SK-N-SH treated with all-trans-retinoic acid at 6 μM for 48 hours (cell line): Measurements from ENCODE around the gene VRK3.

ENCODE experiments used
- ARNTL ChIP-seq: fragments of 450-650 bp; formaldehyde crosslinking; IDR thresholded peaks from 2 replicates; pipeline ENCODE4 v1.5.0; 2020; ENCODE audit warnings: low read depth, mild to moderate bottlenecking, moderate library complexity, borderline replicate concordance
- CSDC2 ChIP-seq: fragments of 250-450 bp; sonication (Bioruptor Pico); IDR thresholded peaks from 2 replicates; pipeline ENCODE4 v1.5.0; 2020; ENCODE audit warnings: mild to moderate bottlenecking, moderate library complexity
- ESRRG ChIP-seq: fragments of 250-450 bp; sonication (Bioruptor Pico); IDR thresholded peaks from 2 replicates; pipeline ENCODE4 v1.6.1; 2021; ENCODE audit warnings: mild to moderate bottlenecking
- GLIS3 ChIP-seq: fragments of 250-450 bp; sonication (Bioruptor Pico); IDR thresholded peaks from 2 replicates; pipeline ENCODE4 v1.5.0; 2020; ENCODE audit warnings: mild to moderate bottlenecking, moderate library complexity
- ISL1 ChIP-seq: fragments of 250-450 bp; sonication (Bioruptor Pico); IDR thresholded peaks from 2 replicates; pipeline ENCODE4 v2.1.2; 2022; ENCODE audit warnings: mild to moderate bottlenecking, moderate library complexity
- PATZ1 ChIP-seq: fragments of 250-450 bp; sonication (Bioruptor Pico); IDR thresholded peaks from 2 replicates; pipeline ENCODE4 v1.8.0; 2020; ENCODE audit warnings: mild to moderate bottlenecking, moderate library complexity, borderline replicate concordance
- POU6F1 ChIP-seq: fragments of 250-450 bp; sonication (Bioruptor Pico); IDR thresholded peaks from 2 replicates; pipeline ENCODE4 v1.8.0; 2021; ENCODE audit warnings: low read depth, mild to moderate bottlenecking, moderate library complexity, borderline replicate concordance
- RARB ChIP-seq: fragments of 250-450 bp; sonication (Bioruptor Pico); IDR thresholded peaks from 2 replicates; pipeline ENCODE4 v1.8.0; 2021; ENCODE audit warnings: mild to moderate bottlenecking, moderate library complexity
- TCF4 ChIP-seq: fragments of 250-450 bp; sonication (Bioruptor Pico); IDR thresholded peaks from 2 replicates; pipeline ENCODE4 v1.8.0; 2021; ENCODE audit warnings: mild to moderate bottlenecking, moderate library complexity, borderline replicate concordance
- TSHZ2 ChIP-seq: fragments of 250-450 bp; sonication (Bioruptor Pico); IDR thresholded peaks from 2 replicates; pipeline ENCODE4 v1.5.0; 2020; ENCODE audit warnings: mild to moderate bottlenecking, moderate library complexity
- ZC3H10 ChIP-seq: fragments of 250-450 bp; sonication (Bioruptor Pico); IDR thresholded peaks from 2 replicates; pipeline ENCODE4 v1.5.1; 2021; ENCODE audit warnings: mild to moderate bottlenecking, moderate library complexity
- ZFP30 ChIP-seq: fragments of 450-650 bp; formaldehyde crosslinking; IDR thresholded peaks from 2 replicates; pipeline ENCODE4 v1.5.0; 2022; ENCODE audit warnings: mild to moderate bottlenecking, moderate library complexity
- ZNF565 ChIP-seq: fragments of 450-650 bp; formaldehyde crosslinking; conservative IDR thresholded peaks from 2 replicates; pipeline ENCODE4 v1.5.0; 2020; ENCODE audit warnings: low read depth, mild to moderate bottlenecking, moderate library complexity
- ZNF8 ChIP-seq: fragments of 450-650 bp; formaldehyde crosslinking; IDR thresholded peaks from 2 replicates; pipeline ENCODE4 v1.5.0; 2020; ENCODE audit warnings: mild to moderate bottlenecking, moderate library complexity

- TF ChIP-seq TSHZ2 (CRISPR knock-in tag) (no peak), ZNF565 (CRISPR knock-in tag) (no peak), PATZ1 (CRISPR knock-in tag) (no peak), CSDC2 (CRISPR knock-in tag) (no peak), ZFP30 (CRISPR knock-in tag) (no peak), ESRRG (CRISPR knock-in tag) (no peak), POU6F1 (no peak), TCF4 (CRISPR knock-in tag) (no peak), RARB (CRISPR knock-in tag) (no peak), GLIS3 (no peak), ARNTL (CRISPR knock-in tag) (no peak), ZC3H10 (CRISPR knock-in tag) (no peak), ISL1 (CRISPR knock-in tag) (no peak), ZNF8 (CRISPR knock-in tag) (no peak)
These were observed 71.8 kb downstream of the VRK3 start for GRCh38 chr19:49953416-49953815.
